Liver (tissue), 9 donors: Measurements from ENCODE around the gene NINJ2. TPM values are rescaled to one million over a fixed set of nuclear protein-coding genes. Genes with fewer than 3 reads are reported as not detected.

Experiments used
- DNase-seq: peaks from one replicate; pipeline ENCODE4 v3.0.0-alpha.2; 2017; ENCODE audit warnings: low spot score
- H3K27ac ChIP-seq, 2 donors: one replicate each; pipeline ENCODE4 v1.7.0; 2013; ENCODE audit warnings: inconsistent platforms in 2 of 2, low read length in 2 of 2, control low read depth in 1 of 2, low read depth in 1 of 2, mild to moderate bottlenecking in 1 of 2
- H3K27me3 ChIP-seq, 4 donors: one replicate each; pipeline versions ENCODE4 v1.6.1 to v1.7.0; 2013; ENCODE audit warnings: low read length in 3 of 4, inconsistent platforms in 1 of 4, mild to moderate bottlenecking in 1 of 4, moderate library complexity in 1 of 4; ENCODE audit not compliant: control insufficient read depth in 4 of 4, insufficient read depth in 4 of 4
- H3K36me3 ChIP-seq, 4 donors: one replicate each; pipeline versions ENCODE4 v1.6.1 to v1.7.0; 2013; ENCODE audit warnings: low read length in 3 of 4, mild to moderate bottlenecking in 3 of 4, low read depth in 1 of 4, moderate library complexity in 1 of 4; ENCODE audit not compliant: control insufficient read depth in 4 of 4, insufficient read depth in 3 of 4
- H3K4me1 ChIP-seq, 4 donors: one replicate each; pipeline versions ENCODE4 v1.6.1 to v1.7.0; 2013; ENCODE audit warnings: low read length in 3 of 4, mild to moderate bottlenecking in 3 of 4, moderate library complexity in 1 of 4; ENCODE audit not compliant: control insufficient read depth in 4 of 4, insufficient read depth in 4 of 4
- H3K4me3 ChIP-seq, 3 donors: one replicate each; pipeline versions ENCODE4 v1.6.1 to v1.7.0; 2013; ENCODE audit warnings: low read length in 3 of 3, control low read depth in 1 of 3, low read depth in 1 of 3, mild to moderate bottlenecking in 1 of 3
- H3K9ac ChIP-seq, 2 donors: one replicate each; pipeline ENCODE4 v1.7.0; 2013; ENCODE audit warnings: low read length in 2 of 2, mild to moderate bottlenecking in 2 of 2, moderate library complexity in 2 of 2, control low read depth in 1 of 2, low read depth in 1 of 2
- H3K9me3 ChIP-seq, 4 donors: one replicate each; pipeline versions ENCODE4 v1.6.1 to v1.7.0; 2013; ENCODE audit warnings: low read length in 3 of 4; ENCODE audit not compliant: control insufficient read depth in 4 of 4
- ATF3 ChIP-seq: IDR thresholded peaks from 2 replicates; pipeline ENCODE4 v1.6.1; 2016; ENCODE audit warnings: antibody characterized with exemption
- CTCF ChIP-seq: fragments of 150-350 bp; IDR thresholded peaks from 2 replicates; pipeline ENCODE4 v1.5.1; 2017; ENCODE audit warnings: improper control_type of control experiment, low read depth, low read length; ENCODE audit not compliant: missing input control
- EGR1 ChIP-seq, 2 donors: IDR thresholded peaks; 2 replicates each; pipeline ENCODE4 v1.6.1; 2016 to 2018; ENCODE audit warnings: antibody characterized with exemption in 2 of 2, low read depth in 2 of 2
- FOXA1 ChIP-seq: IDR thresholded peaks from 2 replicates; pipeline ENCODE4 v1.6.1; 2016; ENCODE audit warnings: antibody characterized with exemption
- FOXA2 ChIP-seq: IDR thresholded peaks from 2 replicates; pipeline ENCODE4 v1.6.1; 2016; ENCODE audit warnings: antibody characterized with exemption
- GABPA ChIP-seq, 2 donors: IDR thresholded peaks in 1 of 2; conservative IDR thresholded peaks in 1 of 2; 2 replicates each; pipeline ENCODE4 v1.6.1; 2016; ENCODE audit warnings: antibody characterized with exemption in 2 of 2, mild to moderate bottlenecking in 1 of 2, moderate library complexity in 1 of 2
- HNF4A ChIP-seq, 2 donors: conservative IDR thresholded peaks; 2 replicates each; pipeline ENCODE4 v1.6.1; 2016; ENCODE audit warnings: antibody characterized with exemption in 2 of 2, mild to moderate bottlenecking in 2 of 2
- HNF4G ChIP-seq: IDR thresholded peaks from 2 replicates; pipeline ENCODE4 v1.6.1; 2016; ENCODE audit warnings: antibody characterized with exemption
- JUND ChIP-seq, 2 donors: IDR thresholded peaks; 2 replicates each; pipeline ENCODE4 v1.6.1; 2016; ENCODE audit warnings: antibody characterized with exemption in 2 of 2
- MAX ChIP-seq: IDR thresholded peaks from 2 replicates; pipeline ENCODE4 v1.6.1; 2016; ENCODE audit warnings: antibody characterized with exemption
- NR2F2 ChIP-seq: IDR thresholded peaks from 2 replicates; pipeline ENCODE4 v1.6.1; 2016; ENCODE audit warnings: antibody characterized with exemption
- RAD21 ChIP-seq, 2 donors: IDR thresholded peaks; 2 replicates each; pipeline ENCODE4 v1.6.1; 2016; ENCODE audit warnings: antibody characterized with exemption in 2 of 2, mild to moderate bottlenecking in 2 of 2
- REST ChIP-seq: IDR thresholded peaks from 2 replicates; pipeline ENCODE4 v1.6.1; 2016; ENCODE audit warnings: antibody characterized with exemption, mild to moderate bottlenecking
- RXRA ChIP-seq, 2 donors: IDR thresholded peaks; 2 replicates each; pipeline ENCODE4 v1.6.1; 2017 to 2018; ENCODE audit warnings: antibody characterized with exemption in 2 of 2, mild to moderate bottlenecking in 1 of 2
- SP1 ChIP-seq: IDR thresholded peaks from 2 replicates; pipeline ENCODE4 v1.6.1; 2018; ENCODE audit warnings: antibody characterized with exemption, mild to moderate bottlenecking
- TAF1 ChIP-seq: conservative IDR thresholded peaks from 2 replicates; pipeline ENCODE4 v1.6.1; 2016; ENCODE audit warnings: antibody characterized with exemption, mild to moderate bottlenecking
- YY1 ChIP-seq: IDR thresholded peaks from 2 replicates; pipeline ENCODE4 v1.6.1; 2016; ENCODE audit warnings: antibody characterized with exemption, mild to moderate bottlenecking
- ZBTB33 ChIP-seq: IDR thresholded peaks from 2 replicates; pipeline ENCODE4 v1.6.1; 2016; ENCODE audit warnings: antibody characterized with exemption
- WGBS: extraction: QIAGEN DNeasy Blood & Tissue Kit; methylation state at CpG from one replicate; pipeline ENCODE4 v1.1.7; 2013; 5-methylcytosine and 5-hydroxymethylcytosine counted together
- polyA plus RNA-seq, 2 donors: library from polyadenylated mRNA; stranded (reverse) in 1 of 2; unstranded in 1 of 2; fragments of 200-250 nt in 1 of 2; fragments of >200 nt in 1 of 2; fragmentation: Nextera tagmentation in 1 of 2; extraction: Ambion mirVana in 1 of 2; gene quantifications; one replicate each; pipeline versions ENCODE4 v1.2.1 to v1.2.3, GENCODE V29; 2013 to 2015
- total RNA-seq, 2 donors: library from RNA; depleted of rRNA; stranded (reverse); fragments of >200 nt; gene quantifications; one replicate each; pipeline ENCODE4 v1.2.3, GENCODE V29; 2014
- donor health status: healthy.
- donor health status: healthy.
- donor health status: healthy.
- donor health status: healthy.
- donor health status: healthy.

Gene NINJ2
- total and polyA plus RNA-seq, 4 donors = 6.7 to 16.5 (median 15.4) TPM

GRCh38 chr12:537772-538171, 125.5 kb downstream of the NINJ2 start:
- peaks cover 0 to 3% (median 0%) of the 10 kb centered on the region in 4 donors for H3K4me1 ChIP-seq
- no peaks in the 10 kb centered on the region for H3K9me3 ChIP-seq
- no peak for DNase-seq
- WGBS = 81% methylated on average over 4 of the region's 4 CpGs
- H3K9ac ChIP-seq = no peak overlapping the region
- no peak overlapping the region for H3K27ac ChIP-seq
- H3K27me3 ChIP-seq = no peaks in the 10 kb centered on the region
- no peak overlapping the region for H3K4me3 ChIP-seq
- TF ChIP-seq YY1 (no peak), REST (no peak), ZBTB33 (no peak), SP1 (no peak), RXRA (IDR thresholded peaks at IDR 0.05) (no peak), FOXA2 (no peak), ATF3 (no peak), EGR1 (IDR thresholded peaks at IDR 0.05; ENCODE audit: low read depth in 2 of 2) (no peak)
- H3K36me3 ChIP-seq = no peaks in the 10 kb centered on the region

- no peak for TF ChIP-seq CTCF
- TF ChIP-seq FOXA1 = no peak
- no peak for TF ChIP-seq SP1
- no peak for TF ChIP-seq NR2F2
- TF ChIP-seq YY1 = no peak
- no peak for TF ChIP-seq MAX
- no peak for TF ChIP-seq JUND (IDR thresholded peaks at IDR 0.05)
- TF ChIP-seq EGR1 (IDR thresholded peaks at IDR 0.05; ENCODE audit: low read depth in 2 of 2) = no peak
- TF ChIP-seq GABPA (IDR thresholded peaks at IDR 0.05 in 1 of 2, conservative IDR thresholded peaks at IDR 0.05 in 1 of 2) = no peak
- no peak for TF ChIP-seq ATF3
- no peak for TF ChIP-seq RAD21 (IDR thresholded peaks at IDR 0.05)
- no peak for TF ChIP-seq REST
- no peak for TF ChIP-seq RXRA (IDR thresholded peaks at IDR 0.05)
- TF ChIP-seq HNF4A (conservative IDR thresholded peaks at IDR 0.05) = no peak
- TF ChIP-seq TAF1 = no peak
- TF ChIP-seq HNF4G = no peak
- no peak for TF ChIP-seq ZBTB33
- no peak for TF ChIP-seq FOXA2
- no peak for DNase-seq
- Histone ChIP-seq H3K36me3 (no peaks in the 10 kb centered on the region), H3K4me3 (no peak overlapping the region), H3K27me3 (no peaks in the 10 kb centered on the region), H3K4me1 (peaks cover 0 to 3% (median 0%) of the 10 kb centered on the region in 4 donors), H3K9ac (no peak overlapping the region), H3K27ac (no peak overlapping the region), H3K9me3 (peaks cover 0 to 2% (median 0%) of the 10 kb centered on the region in 4 donors)
- WGBS = 88% methylated on average over 3 of the region's 3 CpGs
Measured at GRCh38 chr12:536751-537245, 126.4 kb downstream of the NINJ2 start.
